ENCODE results near the gene SLC8B1.

DNA sequence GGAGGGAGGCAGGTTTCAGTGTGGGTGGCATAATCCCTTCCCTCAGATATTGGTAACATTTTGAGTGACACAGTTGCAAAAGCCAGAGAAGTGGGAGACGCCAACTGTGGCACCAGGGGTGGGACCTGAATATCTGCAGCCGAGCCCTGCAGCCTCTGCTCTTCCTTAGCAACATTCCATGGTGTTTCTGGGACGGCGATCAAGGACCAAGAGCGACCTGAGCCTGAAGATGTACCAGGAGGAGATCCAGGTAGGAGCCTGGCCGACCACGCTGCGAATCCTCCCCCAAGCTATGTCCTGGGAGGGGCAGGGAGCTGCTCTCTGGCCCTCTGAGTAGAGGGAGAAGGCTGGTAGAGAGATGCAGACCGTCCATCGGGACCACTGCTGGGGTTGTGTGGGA lies 41.8 kb downstream of the SLC8B1 start:
- TF ChIP-seq, protein P1, sequence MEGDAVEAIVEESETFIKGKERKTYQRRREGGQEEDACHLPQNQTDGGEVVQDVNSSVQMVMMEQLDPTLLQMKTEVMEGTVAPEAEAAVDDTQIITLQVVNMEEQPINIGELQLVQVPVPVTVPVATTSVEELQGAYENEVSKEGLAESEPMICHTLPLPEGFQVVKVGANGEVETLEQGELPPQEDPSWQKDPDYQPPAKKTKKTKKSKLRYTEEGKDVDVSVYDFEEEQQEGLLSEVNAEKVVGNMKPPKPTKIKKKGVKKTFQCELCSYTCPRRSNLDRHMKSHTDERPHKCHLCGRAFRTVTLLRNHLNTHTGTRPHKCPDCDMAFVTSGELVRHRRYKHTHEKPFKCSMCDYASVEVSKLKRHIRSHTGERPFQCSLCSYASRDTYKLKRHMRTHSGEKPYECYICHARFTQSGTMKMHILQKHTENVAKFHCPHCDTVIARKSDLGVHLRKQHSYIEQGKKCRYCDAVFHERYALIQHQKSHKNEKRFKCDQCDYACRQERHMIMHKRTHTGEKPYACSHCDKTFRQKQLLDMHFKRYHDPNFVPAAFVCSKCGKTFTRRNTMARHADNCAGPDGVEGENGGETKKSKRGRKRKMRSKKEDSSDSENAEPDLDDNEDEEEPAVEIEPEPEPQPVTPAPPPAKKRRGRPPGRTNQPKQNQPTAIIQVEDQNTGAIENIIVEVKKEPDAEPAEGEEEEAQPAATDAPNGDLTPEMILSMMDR (IDR thresholded peaks at IDR 0.05) = no peak
- no peak for TF ChIP-seq POLR2A (IDR thresholded peaks at IDR 0.05)

Measured in right lobe of liver (tissue), 4 donors.